ENCODE data around the gene STAT6. TPM values are rescaled to one million over a fixed set of nuclear protein-coding genes. Genes with fewer than 3 reads are reported as not detected.
A peak's percentile ranks its signal among the peaks of the same experiment; 100 is the strongest.

STAT6 gene
- total and polyA plus RNA-seq, 2 donors, result 70.2 to 236 TPM

- 93% methylated on average over 5 of the region's 5 CpGs for WGBS
- Histone ChIP-seq H3K4me3 (ENCODE audit: low read length in 2 of 2) (no peak overlapping the region), H3K36me3 (ENCODE audit: control insufficient read depth in 2 of 2, insufficient read depth in 2 of 2, low read length in 1 of 2) (no peaks in the 10 kb centered on the region), H3K9me3 (ENCODE audit: control insufficient read depth in 2 of 2, insufficient read depth in 1 of 2, low read length in 1 of 2) (no peaks in the 10 kb centered on the region), H3K4me1 (ENCODE audit: control insufficient read depth in 2 of 2, insufficient read depth in 2 of 2, low read length in 2 of 2) (peaks cover 0 to 14% of the 10 kb centered on the region in 2 donors), H3K27me3 (ENCODE audit: control insufficient read depth in 2 of 2, insufficient read depth in 1 of 2, low read length in 1 of 2) (peaks cover 0 to 8% of the 10 kb centered on the region in 2 donors), H3K27ac (ENCODE audit: low read depth in 1 of 2, low read length in 1 of 2) (no peak overlapping the region)
- DNase-seq (ENCODE audit: low read depth in 6 of 9, low spot score in 9 of 9), result no peak
Measured at GRCh38 chr12:57154804-57155434, 43.8 kb upstream of the STAT6 start.

GRCh38 chr12:57154076-57154475 is 42.9 kb upstream of the STAT6 start:
- Histone ChIP-seq H3K36me3 (ENCODE audit: control insufficient read depth in 2 of 2, insufficient read depth in 2 of 2, low read length in 1 of 2) (no peaks in the 10 kb centered on the region), H3K4me1 (ENCODE audit: control insufficient read depth in 2 of 2, insufficient read depth in 2 of 2, low read length in 2 of 2) (peaks cover 0 to 14% of the 10 kb centered on the region in 2 donors), H3K9me3 (ENCODE audit: control insufficient read depth in 2 of 2, insufficient read depth in 1 of 2, low read length in 1 of 2) (no peaks in the 10 kb centered on the region), H3K4me3 (ENCODE audit: low read length in 2 of 2) (no peak overlapping the region), H3K27ac (ENCODE audit: low read depth in 1 of 2, low read length in 1 of 2) (no peak overlapping the region), H3K27me3 (ENCODE audit: control insufficient read depth in 2 of 2, insufficient read depth in 1 of 2, low read length in 1 of 2) (peaks cover 0 to 8% of the 10 kb centered on the region in 2 donors)
- 97% methylated on average over 6 of the region's 6 CpGs for WGBS
- DNase-seq (ENCODE audit: low read depth in 6 of 9, low spot score in 9 of 9), result no peak

- H3K4me1 ChIP-seq (ENCODE audit: control insufficient read depth in 2 of 2, insufficient read depth in 2 of 2, low read length in 2 of 2), result peaks cover 0 to 14% of the 10 kb centered on the region in 2 donors
- H3K4me3 ChIP-seq (ENCODE audit: low read length in 2 of 2), result no peak overlapping the region
- no peak for DNase-seq (ENCODE audit: low read depth in 6 of 9, low spot score in 9 of 9)
- WGBS, result 96% methylated on average over 1 of the region's 1 CpG
- H3K9me3 ChIP-seq (ENCODE audit: control insufficient read depth in 2 of 2, insufficient read depth in 1 of 2, low read length in 1 of 2), result no peaks in the 10 kb centered on the region
- H3K27me3 ChIP-seq (ENCODE audit: control insufficient read depth in 2 of 2, insufficient read depth in 1 of 2, low read length in 1 of 2), result peaks cover 0 to 8% of the 10 kb centered on the region in 2 donors
- no peaks in the 10 kb centered on the region for H3K36me3 ChIP-seq (ENCODE audit: control insufficient read depth in 2 of 2, insufficient read depth in 2 of 2, low read length in 1 of 2)
- no peak overlapping the region for H3K27ac ChIP-seq (ENCODE audit: low read depth in 1 of 2, low read length in 1 of 2)
Measured at GRCh38 chr12:57153415-57153997, 42.3 kb upstream of the STAT6 start.

- no peaks in the 10 kb centered on the region for H3K36me3 ChIP-seq (ENCODE audit: control insufficient read depth in 2 of 2, insufficient read depth in 2 of 2, low read length in 1 of 2)
- H3K27ac ChIP-seq (ENCODE audit: low read depth in 1 of 2, low read length in 1 of 2), result peak overlapping the region in 1 of 2 donors; percentile 39
- no peaks in the 10 kb centered on the region for H3K9me3 ChIP-seq (ENCODE audit: control insufficient read depth in 2 of 2, insufficient read depth in 1 of 2, low read length in 1 of 2)
- peaks cover 0 to 8% of the 10 kb centered on the region in 2 donors for H3K27me3 ChIP-seq (ENCODE audit: control insufficient read depth in 2 of 2, insufficient read depth in 1 of 2, low read length in 1 of 2)
- no peak for DNase-seq (ENCODE audit: low read depth in 6 of 9, low spot score in 9 of 9)
- no peak overlapping the region for H3K4me3 ChIP-seq (ENCODE audit: low read length in 2 of 2)
- 98% methylated on average over 4 of the region's 4 CpGs for WGBS
- H3K4me1 ChIP-seq (ENCODE audit: control insufficient read depth in 2 of 2, insufficient read depth in 2 of 2, low read length in 2 of 2), result peaks cover 0 to 8% of the 10 kb centered on the region in 2 donors
Measured at GRCh38 chr12:57152639-57153038, 41.5 kb upstream of the STAT6 start.

- no peaks in the 10 kb centered on the region for H3K36me3 ChIP-seq (ENCODE audit: control insufficient read depth in 2 of 2, insufficient read depth in 2 of 2, low read length in 1 of 2)
- 94% methylated on average over 17 of the region's 17 CpGs for WGBS
- no peak for DNase-seq (ENCODE audit: low read depth in 6 of 9, low spot score in 9 of 9)
- peaks cover 0 to 10% of the 10 kb centered on the region in 2 donors for H3K27me3 ChIP-seq (ENCODE audit: control insufficient read depth in 2 of 2, insufficient read depth in 1 of 2, low read length in 1 of 2)
- H3K4me1 ChIP-seq (ENCODE audit: control insufficient read depth in 2 of 2, insufficient read depth in 2 of 2, low read length in 2 of 2), result peaks cover 0 to 7% of the 10 kb centered on the region in 2 donors
- H3K27ac ChIP-seq (ENCODE audit: low read depth in 1 of 2, low read length in 1 of 2), result peak overlapping the region in 1 of 2 donors; percentile 37
- H3K9me3 ChIP-seq (ENCODE audit: control insufficient read depth in 2 of 2, insufficient read depth in 1 of 2, low read length in 1 of 2), result no peaks in the 10 kb centered on the region
- no peak overlapping the region for H3K4me3 ChIP-seq (ENCODE audit: low read length in 2 of 2)
Measured at GRCh38 chr12:57151741-57152630, 40.8 kb upstream of the STAT6 start.

- DNase-seq (ENCODE audit: low read depth in 6 of 9, low spot score in 9 of 9), result no peak
- H3K27me3 ChIP-seq (ENCODE audit: control insufficient read depth in 2 of 2, insufficient read depth in 1 of 2, low read length in 1 of 2), result peaks cover 0 to 2% of the 10 kb centered on the region in 2 donors
- no peak overlapping the region for H3K4me3 ChIP-seq (ENCODE audit: low read length in 2 of 2)
- peaks cover 0 to 2% of the 10 kb centered on the region in 2 donors for H3K4me1 ChIP-seq (ENCODE audit: control insufficient read depth in 2 of 2, insufficient read depth in 2 of 2, low read length in 2 of 2)
- H3K9me3 ChIP-seq (ENCODE audit: control insufficient read depth in 2 of 2, insufficient read depth in 1 of 2, low read length in 1 of 2), result no peaks in the 10 kb centered on the region
- no peaks in the 10 kb centered on the region for H3K36me3 ChIP-seq (ENCODE audit: control insufficient read depth in 2 of 2, insufficient read depth in 2 of 2, low read length in 1 of 2)
- 95% methylated on average over 6 of the region's 6 CpGs for WGBS
- no peak overlapping the region for H3K27ac ChIP-seq (ENCODE audit: low read depth in 1 of 2, low read length in 1 of 2)
Measured at GRCh38 chr12:57150400-57151000, 39.3 kb upstream of the STAT6 start.

- no peak for DNase-seq (ENCODE audit: low read depth in 6 of 9, low spot score in 9 of 9)
- Histone ChIP-seq H3K4me1 (ENCODE audit: control insufficient read depth in 2 of 2, insufficient read depth in 2 of 2, low read length in 2 of 2) (peaks cover 0 to 2% of the 10 kb centered on the region in 2 donors), H3K27me3 (ENCODE audit: control insufficient read depth in 2 of 2, insufficient read depth in 1 of 2, low read length in 1 of 2) (peaks cover 0 to 2% of the 10 kb centered on the region in 2 donors), H3K4me3 (ENCODE audit: low read length in 2 of 2) (no peak overlapping the region), H3K36me3 (ENCODE audit: control insufficient read depth in 2 of 2, insufficient read depth in 2 of 2, low read length in 1 of 2) (peaks cover 0 to 4% of the 10 kb centered on the region in 2 donors), H3K9me3 (ENCODE audit: control insufficient read depth in 2 of 2, insufficient read depth in 1 of 2, low read length in 1 of 2) (no peaks in the 10 kb centered on the region), H3K27ac (ENCODE audit: low read depth in 1 of 2, low read length in 1 of 2) (no peak overlapping the region)
- WGBS, result 90% methylated on average over 13 of the region's 13 CpGs
Measured at GRCh38 chr12:57149245-57149900, 38.2 kb upstream of the STAT6 start.

GRCh38 chr12:57148469-57149244 is 37.5 kb upstream of the STAT6 start:
- no peaks in the 10 kb centered on the region for H3K9me3 ChIP-seq (ENCODE audit: control insufficient read depth in 2 of 2, insufficient read depth in 1 of 2, low read length in 1 of 2)
- no peak overlapping the region for H3K4me3 ChIP-seq (ENCODE audit: low read length in 2 of 2)
- peaks cover 0 to 2% of the 10 kb centered on the region in 2 donors for H3K27me3 ChIP-seq (ENCODE audit: control insufficient read depth in 2 of 2, insufficient read depth in 1 of 2, low read length in 1 of 2)
- no peak overlapping the region for H3K27ac ChIP-seq (ENCODE audit: low read depth in 1 of 2, low read length in 1 of 2)
- 93% methylated on average over 4 of the region's 4 CpGs for WGBS
- H3K4me1 ChIP-seq (ENCODE audit: control insufficient read depth in 2 of 2, insufficient read depth in 2 of 2, low read length in 2 of 2), result peaks cover 0 to 5% of the 10 kb centered on the region in 2 donors
- no peak for DNase-seq (ENCODE audit: low read depth in 6 of 9, low spot score in 9 of 9)
- H3K36me3 ChIP-seq (ENCODE audit: control insufficient read depth in 2 of 2, insufficient read depth in 2 of 2, low read length in 1 of 2), result peaks cover 0 to 4% of the 10 kb centered on the region in 2 donors

All from thymus (tissue), 11 donors.